IPS DF 6.9 (cell line): Measurements from ENCODE around the gene XPNPEP1.

Source experiments
- DNase-seq: peaks from one replicate; pipeline ENCODE4 v3.0.0-alpha.2; 2013; ENCODE audit warnings: low read depth, low spot score
- H3K27ac ChIP-seq: one replicate; pipeline ENCODE4 v1.5.1; 2013; ENCODE audit warnings: low read length, control low read depth
- H3K27me3 ChIP-seq: 2 replicates; pipeline ENCODE4 v1.6.1; 2013; ENCODE audit warnings: mild to moderate bottlenecking, low read length; ENCODE audit not compliant: control insufficient read depth, insufficient read depth
- H3K36me3 ChIP-seq: 2 replicates; pipeline ENCODE4 v1.6.1; 2013; ENCODE audit warnings: low read length; ENCODE audit not compliant: control insufficient read depth, insufficient read depth
- H3K4me1 ChIP-seq: 2 replicates; pipeline ENCODE4 v1.6.1; 2013; ENCODE audit warnings: low read length; ENCODE audit not compliant: control insufficient read depth, insufficient read depth
- H3K4me3 ChIP-seq: 2 replicates; pipeline ENCODE4 v1.5.1; 2013; ENCODE audit warnings: mild to moderate bottlenecking, low read length
- H3K9me3 ChIP-seq: 2 replicates; pipeline ENCODE4 v1.6.1; 2013; ENCODE audit warnings: low read length, inconsistent platforms; ENCODE audit not compliant: control insufficient read depth, insufficient read depth
- WGBS: extraction: QIAGEN DNeasy Blood & Tissue Kit; methylation state at CpG from one replicate; pipeline ENCODE4 v1.1.7; 2013; ENCODE audit warnings: mixed read lengths, missing lambda C conversion rate; ENCODE audit not compliant: insufficient read length, insufficient coverage; 5-methylcytosine and 5-hydroxymethylcytosine counted together

Gene XPNPEP1

DNA sequence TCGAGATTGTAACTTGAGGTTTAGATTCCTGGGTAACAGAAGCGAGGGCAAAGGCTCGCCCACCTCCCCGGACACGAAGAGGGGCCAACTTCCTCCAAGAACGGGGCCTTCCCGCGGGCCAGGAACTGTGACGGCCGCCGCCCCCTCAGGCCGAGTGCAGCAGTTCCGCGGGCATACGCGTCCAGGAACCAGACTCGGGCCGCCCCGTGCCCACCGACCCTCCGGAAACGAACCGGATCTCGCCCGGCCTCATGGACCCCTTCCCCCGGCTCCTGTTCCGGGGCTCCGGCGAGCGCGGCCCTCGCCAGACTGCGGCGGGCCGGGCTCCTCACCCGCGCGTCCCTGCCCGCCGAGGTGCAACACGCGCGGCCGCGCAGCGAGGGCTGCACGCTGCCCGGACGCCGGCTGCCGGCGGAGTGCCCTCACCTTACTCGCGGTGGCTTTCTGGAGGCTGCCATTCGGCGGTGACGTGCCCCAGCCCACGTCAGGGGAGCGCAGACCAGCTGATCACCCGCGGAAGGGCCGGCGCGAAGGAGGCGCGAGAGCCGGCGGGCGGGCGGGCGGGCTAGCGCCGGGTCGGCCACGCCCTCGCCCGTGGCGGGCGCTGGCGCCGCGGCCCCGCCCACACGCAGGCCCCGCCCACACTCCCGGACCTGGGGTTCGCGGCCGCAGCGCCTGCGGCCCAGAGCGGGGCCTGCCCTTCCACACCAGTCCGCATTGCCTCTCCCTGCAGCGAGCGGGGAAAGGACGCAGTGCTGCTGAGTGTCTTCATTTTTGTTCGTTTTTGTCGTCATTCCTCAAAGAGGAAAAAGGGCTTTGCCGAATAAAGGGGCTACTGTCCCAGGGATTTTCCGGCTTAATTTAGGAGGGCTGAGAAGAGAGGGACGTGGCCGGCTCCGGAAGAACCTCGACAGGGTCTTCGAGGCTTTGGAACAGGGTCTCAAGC lies at the start of gene XPNPEP1:
Gene XPNPEP1, minus strand, starts transcription at position 536 of the 946 bp plus-strand sequence. Its CDS starts 78 bp downstream, at position 458.
- Histone ChIP-seq H3K4me3 (peak within 1 kb of the TSS; percentile 94), H3K36me3 (no peaks in the 10 kb centered on the region), H3K4me1 (peaks cover 8% of the 10 kb centered on the region; the same call in 1 of the 2 replicates), H3K27me3 (no peaks in the 10 kb centered on the region), H3K9me3 (no peaks in the 10 kb centered on the region), H3K27ac (no peak within 1 kb of the TSS)
- WGBS: no CpG with 5 or more reads among the region's 105 CpGs
- DNase-seq: no peak

DNA sequence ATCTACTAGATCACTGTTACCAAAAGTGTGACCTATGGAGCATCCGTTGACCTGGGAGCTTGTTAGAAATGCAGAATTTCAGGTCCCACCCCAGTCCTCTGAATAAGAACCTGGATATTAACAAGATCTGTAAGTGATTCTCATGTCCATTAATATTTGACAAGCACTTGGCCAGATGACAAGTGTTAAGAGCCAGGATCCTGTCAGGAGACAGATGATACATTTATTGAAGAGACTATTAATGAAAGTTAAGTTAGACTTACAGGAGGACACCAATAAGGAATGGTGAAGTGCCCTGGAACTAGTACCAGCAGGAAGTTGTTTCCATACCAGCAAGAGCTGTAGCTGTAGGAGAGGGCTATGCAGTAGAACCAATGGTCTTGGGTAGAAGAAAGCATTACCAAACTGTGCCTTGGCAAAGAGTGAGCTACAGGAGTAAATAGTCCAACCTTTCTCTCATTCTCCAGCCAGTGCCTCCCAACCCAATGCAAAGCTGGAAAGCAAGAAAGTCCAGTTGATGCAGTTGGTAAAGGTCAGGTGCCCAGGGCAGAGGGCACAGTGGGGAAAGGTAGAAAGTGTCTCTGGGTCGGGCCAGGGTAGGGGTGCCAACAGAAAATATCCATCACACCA lies 49.2 kb upstream of the XPNPEP1 start:
- WGBS: no CpG with 5 or more reads among the region's 2 CpGs
- Histone ChIP-seq H3K27me3 (no peaks in the 10 kb centered on the region), H3K36me3 (no peaks in the 10 kb centered on the region), H3K27ac (no peak overlapping the region), H3K9me3 (no peaks in the 10 kb centered on the region; the same call in 1 of the 2 replicates), H3K4me3 (no peak overlapping the region), H3K4me1 (no peaks in the 10 kb centered on the region; the same call in 1 of the 2 replicates)
- no peak for DNase-seq

- no CpG with 5 or more reads among the region's 3 CpGs for WGBS
- H3K4me1 ChIP-seq: peaks cover 3% of the 10 kb centered on the region; the same call in 1 of the 2 replicates
Observed at GRCh38 chr10:109971634-109972033, 48.3 kb upstream of the XPNPEP1 start.

DNA sequence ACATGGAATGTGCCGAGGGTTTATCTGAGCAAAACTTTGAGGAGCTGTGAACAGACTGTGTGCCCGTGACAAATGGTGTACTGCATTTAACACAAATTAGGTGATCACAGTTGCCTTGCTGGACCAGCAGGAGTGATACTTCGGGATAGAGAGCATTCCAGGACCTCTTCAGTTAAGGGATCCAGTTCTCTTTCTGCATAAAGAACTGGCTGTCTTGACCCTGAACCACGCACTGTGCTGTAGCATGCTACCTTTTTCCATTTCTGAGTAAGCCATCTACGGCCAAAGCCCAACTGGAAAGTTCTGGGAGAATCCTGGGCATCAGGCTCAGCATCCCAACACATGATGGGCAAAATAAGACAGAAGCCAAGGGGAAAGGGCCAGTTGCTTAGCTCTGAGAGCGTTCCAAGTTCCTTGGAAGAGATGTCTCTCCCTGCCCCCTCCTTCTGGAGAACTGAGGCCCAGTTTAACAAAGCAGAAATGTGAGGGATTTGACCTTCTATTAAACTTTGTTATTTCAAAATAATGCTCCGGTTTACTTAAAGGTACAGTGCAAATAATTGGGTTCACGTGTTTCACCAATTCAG lies 46.5 kb upstream of the XPNPEP1 start:
- no peak for DNase-seq
- H3K9me3 ChIP-seq: no peaks in the 10 kb centered on the region; the same call in 1 of the 2 replicates
- WGBS: no CpG with 5 or more reads among the region's 8 CpGs
- H3K4me1 ChIP-seq: peaks cover 3% of the 10 kb centered on the region; the same call in 1 of the 2 replicates
- H3K27ac ChIP-seq: no peak overlapping the region
- no peaks in the 10 kb centered on the region for H3K36me3 ChIP-seq
- no peaks in the 10 kb centered on the region for H3K27me3 ChIP-seq
- H3K4me3 ChIP-seq: no peak overlapping the region

More at GRCh38 chr10:109971634-109972033, 48.3 kb upstream of the XPNPEP1 start:
- Histone ChIP-seq H3K4me3 (no peak overlapping the region), H3K27me3 (no peaks in the 10 kb centered on the region), H3K9me3 (no peaks in the 10 kb centered on the region; the same call in 1 of the 2 replicates), H3K36me3 (no peaks in the 10 kb centered on the region), H3K27ac (no peak overlapping the region)
- DNase-seq: no peak

DNA sequence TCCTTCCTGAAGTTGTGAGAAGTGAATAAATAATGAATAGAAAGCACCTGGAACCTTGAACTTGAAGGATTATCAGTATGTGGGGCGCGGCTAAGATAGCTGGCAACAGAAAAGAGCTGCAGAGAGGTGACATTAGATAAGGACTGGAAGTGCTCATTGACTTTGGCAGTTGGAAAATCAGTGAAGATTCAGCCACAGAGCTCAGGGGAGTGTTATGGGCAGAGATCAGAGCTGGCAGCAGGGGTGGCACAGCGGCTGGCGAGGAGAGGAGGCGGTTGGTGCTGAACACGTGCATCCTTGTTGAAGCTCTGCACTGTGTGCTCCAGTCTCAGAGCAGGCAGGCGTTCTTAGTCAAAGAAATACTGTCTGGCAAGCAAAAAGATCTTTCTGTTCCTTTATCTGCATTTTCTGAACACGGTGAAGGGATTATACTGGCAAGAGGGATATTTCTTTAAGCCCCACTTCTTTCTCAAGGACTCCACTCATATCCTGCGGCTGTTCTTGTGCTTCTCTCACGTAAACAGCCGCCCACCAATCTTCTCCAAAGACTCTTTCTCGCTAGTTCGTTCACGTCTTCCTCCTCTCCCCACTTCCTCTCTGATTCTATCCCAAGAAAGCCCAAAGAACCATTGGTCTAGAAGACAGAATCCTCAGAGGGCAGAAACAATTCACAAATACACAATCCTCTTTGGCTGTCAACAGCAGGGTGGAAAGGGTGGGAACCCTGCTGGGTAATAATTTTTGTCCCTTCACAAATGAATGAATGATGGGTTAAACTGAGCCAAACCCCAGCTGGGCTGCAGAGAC lies 45.8 kb upstream of the XPNPEP1 start:
- Histone ChIP-seq H3K4me3 (no peak overlapping the region), H3K27me3 (no peaks in the 10 kb centered on the region), H3K36me3 (no peaks in the 10 kb centered on the region), H3K9me3 (no peaks in the 10 kb centered on the region; the same call in 1 of the 2 replicates), H3K27ac (no peak overlapping the region), H3K4me1 (peaks cover 3% of the 10 kb centered on the region; the same call in 1 of the 2 replicates)
- no CpG with 5 or more reads among the region's 14 CpGs for WGBS
- no peak for DNase-seq

- Histone ChIP-seq H3K27me3 (no peaks in the 10 kb centered on the region), H3K9me3 (no peaks in the 10 kb centered on the region; the same call in 1 of the 2 replicates), H3K27ac (no peak overlapping the region), H3K4me3 (no peak overlapping the region), H3K4me1 (peaks cover 3% of the 10 kb centered on the region; the same call in 1 of the 2 replicates), H3K36me3 (no peaks in the 10 kb centered on the region)
- no peak for DNase-seq
Observed at GRCh38 chr10:109967739-109968088, 44.4 kb upstream of the XPNPEP1 start.

DNA sequence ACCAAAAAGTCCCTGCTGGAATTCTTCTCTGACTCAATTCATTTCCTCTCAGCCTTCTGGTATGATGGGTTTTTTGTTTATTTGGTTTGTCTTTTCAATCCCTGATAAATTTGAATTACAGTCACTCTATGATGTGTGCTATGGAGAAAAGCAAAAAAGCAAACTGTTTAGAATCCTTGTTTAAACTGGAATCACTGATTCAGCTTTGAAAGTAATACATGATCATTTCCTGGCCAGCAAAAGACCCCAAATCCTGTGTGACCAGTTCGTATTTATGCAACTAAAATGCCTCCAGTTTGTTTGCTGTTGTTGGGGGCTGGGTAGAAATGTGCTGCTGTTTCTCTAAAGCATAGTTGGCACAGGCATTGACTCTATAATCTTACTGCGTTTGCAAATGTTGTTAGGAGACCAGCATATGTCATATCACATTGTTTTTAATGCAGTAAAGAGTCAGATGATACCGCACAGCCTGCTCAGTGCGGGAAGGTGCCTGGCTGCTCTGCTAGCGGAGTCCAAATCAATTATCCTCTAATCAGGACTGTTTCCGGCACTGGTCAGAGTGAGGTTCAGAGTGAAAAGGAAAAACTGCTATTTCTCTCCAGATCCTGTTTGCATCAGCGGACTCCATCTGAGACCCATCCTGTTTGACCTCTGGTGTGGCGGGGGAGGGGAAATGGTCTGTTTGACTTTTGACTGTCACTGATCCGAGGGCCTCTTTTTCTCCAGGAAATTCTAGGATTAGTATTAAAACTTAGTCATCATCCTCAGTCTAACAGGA lies 43.8 kb upstream of the XPNPEP1 start:
- Histone ChIP-seq H3K4me1 (peaks cover 3% of the 10 kb centered on the region; the same call in 1 of the 2 replicates), H3K36me3 (no peaks in the 10 kb centered on the region), H3K9me3 (no peaks in the 10 kb centered on the region; the same call in 1 of the 2 replicates), H3K4me3 (no peak overlapping the region), H3K27ac (no peak overlapping the region), H3K27me3 (no peaks in the 10 kb centered on the region)
- WGBS: no CpG with 5 or more reads among the region's 9 CpGs
- no peak for DNase-seq

DNA sequence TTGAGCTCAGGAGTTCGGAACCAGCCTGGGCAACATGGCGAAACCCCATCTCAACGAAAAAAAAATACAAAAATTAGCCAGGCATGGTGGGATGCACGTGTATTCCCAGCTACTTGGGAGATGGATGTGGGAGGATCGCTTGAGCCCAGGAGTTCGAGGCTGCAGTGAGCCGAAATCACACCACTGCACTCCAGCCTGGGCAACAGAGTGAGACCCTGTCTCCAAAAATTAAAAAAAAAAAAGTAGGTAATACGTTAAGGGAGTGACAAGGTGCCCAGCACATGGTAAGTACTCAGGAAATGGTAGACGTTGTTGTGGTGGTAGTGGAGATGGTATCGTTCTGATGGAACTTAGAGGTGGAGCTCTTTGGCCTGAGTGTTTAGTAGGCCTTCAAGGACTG lies 41.0 kb upstream of the XPNPEP1 start:
- H3K27ac ChIP-seq: no peak overlapping the region
- no peaks in the 10 kb centered on the region for H3K9me3 ChIP-seq
- no peak for DNase-seq
- WGBS: no CpG with 5 or more reads among the region's 10 CpGs
- H3K27me3 ChIP-seq: no peaks in the 10 kb centered on the region
- no peaks in the 10 kb centered on the region for H3K36me3 ChIP-seq
- H3K4me1 ChIP-seq: peaks cover 6% of the 10 kb centered on the region; the same call in 1 of the 2 replicates
- H3K4me3 ChIP-seq: no peak overlapping the region

DNA sequence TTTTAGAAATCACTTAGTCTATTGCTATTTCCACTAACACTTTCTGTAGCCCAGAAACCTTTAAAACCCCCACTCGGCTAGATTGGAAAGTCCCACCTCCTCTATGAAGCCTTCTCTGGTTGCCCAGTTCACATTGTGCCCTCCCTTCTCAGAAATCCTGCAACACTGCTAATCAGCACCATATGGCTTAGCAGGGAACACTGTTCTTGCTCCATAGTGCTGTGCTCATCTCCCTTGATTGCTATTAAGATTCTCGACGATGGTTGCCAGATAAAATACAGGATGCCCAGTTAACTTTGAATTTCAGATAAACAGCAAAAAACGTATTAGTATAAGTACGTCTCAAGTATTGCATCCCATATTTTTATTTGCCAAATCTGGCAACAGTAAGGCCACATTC lies 40.1 kb upstream of the XPNPEP1 start:
- Histone ChIP-seq H3K36me3 (no peaks in the 10 kb centered on the region), H3K9me3 (no peaks in the 10 kb centered on the region), H3K27ac (no peak overlapping the region), H3K4me3 (no peak overlapping the region), H3K27me3 (no peaks in the 10 kb centered on the region), H3K4me1 (peaks cover 6% of the 10 kb centered on the region; the same call in 1 of the 2 replicates)
- no CpG with 5 or more reads among the region's 5 CpGs for WGBS
- DNase-seq: no peak
